ENCODE measurements around the gene RFT1. TPM values are rescaled to one million over a fixed set of nuclear protein-coding genes. Genes with fewer than 3 reads are reported as not detected.
A peak's percentile ranks its signal among the peaks of the same experiment; 100 is the strongest.

The RFT1 gene
- total and polyA plus RNA-seq, 2 of the 13 experiments (the other 11 are each of a cell fraction or from before 2014, with no cell fraction given) = 23.2 to 37.0 TPM

- TF ChIP-seq POLR2A (IDR thresholded peaks at IDR 0.05; ENCODE audit: insufficient read depth in 1 of 2, low read depth in 2 of 2, low read length in 2 of 2) (0 out of 4 replicates have a peak, but pooled peaks of 1 of the 2 experiments have one; percentile 35), ZNF333 (CRISPR knock-in tag; IDR thresholded peaks at IDR 0.05; ENCODE audit: borderline replicate concordance) (no peak), HNF4A (CRISPR knock-in tag; IDR thresholded peaks at IDR 0.05) (no peak), SP2 (CRISPR knock-in tag; IDR thresholded peaks at IDR 0.05) (no peak), RXRB (CRISPR knock-in tag; IDR thresholded peaks at IDR 0.05; ENCODE audit: borderline replicate concordance) (no peak), ZNF382 (CRISPR knock-in tag; IDR thresholded peaks at IDR 0.05; ENCODE audit: borderline replicate concordance) (no peak), CSRNP1 (CRISPR knock-in tag; IDR thresholded peaks at IDR 0.05) (no peak), KDM6A (CRISPR knock-in tag; IDR thresholded peaks at IDR 0.05; ENCODE audit: low read depth) (no peak), ATM (IDR thresholded peaks at IDR 0.05; ENCODE audit: borderline replicate concordance) (no peak), ZBTB1 (CRISPR knock-in tag; IDR thresholded peaks at IDR 0.05; ENCODE audit: borderline replicate concordance) (no peak), HNRNPUL1 (IDR thresholded peaks at IDR 0.05; ENCODE audit: low read depth, low read length) (no peak), GZF1 (CRISPR knock-in tag; IDR thresholded peaks at IDR 0.05) (no peak), ELF1 (CRISPR knock-in tag; IDR thresholded peaks at IDR 0.05) (no peak; the same call in 1 of the 2 replicates), TAF1 (CRISPR knock-in tag; IDR thresholded peaks at IDR 0.05) (peak; percentile 53), ZNF547 (CRISPR knock-in tag; IDR thresholded peaks at IDR 0.05) (0 out of 2 replicates have a peak, but pooled peaks have one; percentile 25), ZFP41 (CRISPR knock-in tag; IDR thresholded peaks at IDR 0.05; ENCODE audit: borderline replicate concordance) (no peak), SP1 (IDR thresholded peaks at IDR 0.05) (no peak), SP1 (CRISPR knock-in tag; IDR thresholded peaks at IDR 0.05) (peak; percentile 71), TFE3 (CRISPR knock-in tag; IDR thresholded peaks at IDR 0.05) (0 out of 2 replicates have a peak, but pooled peaks have one; percentile 19), MAFK (conservative IDR thresholded peaks at IDR 0.05 in 1 of 2, IDR thresholded peaks at IDR 0.05 in 1 of 2; ENCODE audit: low read length in 2 of 2) (no peak), SKIL (CRISPR knock-in tag; IDR thresholded peaks at IDR 0.05; ENCODE audit: borderline replicate concordance) (no peak), THYN1 (CRISPR knock-in tag; IDR thresholded peaks at IDR 0.05; ENCODE audit: borderline replicate concordance, low read depth) (no peak)
Measured at GRCh38 chr3:53160660-53161449, 30.6 kb upstream of the RFT1 start, which contains the start of gene PRKCD (continued).
